Stimulated activated naive B cell treated with anti-CD40 and anti-IgM and Interleukin-4, amounts not matched to agents 10 μg/mL and 1 μg/mL and 100 μg/mL, for 72 hours (primary cell): ENCODE measurements around the gene SLCO3A1.

Experiments
- ATAC-seq, 2 donors: fragments of 150-1000 bp; cut with Tn5 transposase; replicated peaks; 2 replicates each; pipeline ENCODE4 v1.10.0; 2021; ENCODE audit warnings: moderate library complexity in 1 of 2
- DNase-seq: peaks from one replicate; pipeline ENCODE4 v3.0.0; 2021
- H3K27ac Mint-ChIP-seq: one replicate; pipeline ENCODE4 v1.8.0; 2022; ENCODE audit warnings: mild to moderate bottlenecking, mixed read lengths
- H3K27me3 Mint-ChIP-seq, 2 donors: one replicate each; pipeline ENCODE4 v1.8.0; 2022; ENCODE audit warnings: mixed read lengths in 2 of 2
- H3K36me3 Mint-ChIP-seq, 2 donors: one replicate each; pipeline ENCODE4 v1.8.0; 2022; ENCODE audit warnings: mixed read lengths in 2 of 2, mild to moderate bottlenecking in 1 of 2
- H3K4me1 Mint-ChIP-seq, 2 donors: one replicate each; pipeline ENCODE4 v1.8.0; 2022; ENCODE audit warnings: mixed read lengths in 2 of 2, mild to moderate bottlenecking in 1 of 2
- H3K4me3 Mint-ChIP-seq, 2 donors: one replicate each; pipeline ENCODE4 v1.8.0; 2022; ENCODE audit warnings: mild to moderate bottlenecking in 2 of 2, mixed read lengths in 2 of 2, moderate library complexity in 1 of 2
- H3K9me3 Mint-ChIP-seq, 2 donors: one replicate each; pipeline ENCODE4 v1.8.0; 2022; ENCODE audit warnings: mixed read lengths in 2 of 2, mild to moderate bottlenecking in 1 of 2

Gene SLCO3A1

DNA sequence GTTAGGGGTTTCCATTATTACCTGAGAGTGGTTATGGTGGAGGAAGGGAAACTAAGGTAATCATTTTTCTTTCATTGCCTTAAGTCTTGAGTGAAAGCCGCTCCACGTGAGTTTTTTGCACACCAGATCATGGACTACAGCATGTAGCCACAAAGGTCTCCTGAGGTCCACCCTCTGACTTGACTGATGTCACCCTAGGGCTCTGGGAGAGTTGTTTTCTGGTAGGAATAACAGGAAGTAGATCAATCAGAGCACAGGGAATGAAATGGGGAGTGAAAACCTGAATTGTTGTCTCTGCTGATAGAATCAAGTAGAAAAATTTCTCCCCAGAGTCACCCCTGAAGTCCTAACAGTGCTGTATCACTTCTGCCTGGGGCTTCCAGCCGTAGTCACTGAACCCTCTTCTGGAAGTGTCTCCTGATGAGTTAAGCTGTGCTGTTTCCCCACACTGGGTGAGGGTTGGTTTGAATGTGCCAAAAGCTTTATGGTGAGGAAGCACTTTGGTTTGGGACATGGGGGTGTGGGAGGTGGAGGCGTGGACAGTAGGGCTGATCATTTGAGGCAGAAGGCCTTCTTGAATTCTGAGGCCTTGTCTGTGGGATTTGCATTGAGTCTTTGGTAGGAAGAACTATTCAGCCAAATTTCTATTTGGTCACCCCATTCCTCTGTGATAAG lies 64.3 kb downstream of the SLCO3A1 start:
- Mint-ChIP-seq H3K9me3 (peaks cover 0 to 3% of the 10 kb centered on the region in 2 donors), H3K4me3 (no peak overlapping the region), H3K36me3 (peaks cover 3 to 9% of the 10 kb centered on the region in 2 donors), H3K4me1 (peaks cover 21 to 41% of the 10 kb centered on the region in 2 donors), H3K27me3 (no peaks in the 10 kb centered on the region), H3K27ac (peak overlapping the region; percentile 9)
- DNase-seq, result no peak
- ATAC-seq, result no peak

DNA sequence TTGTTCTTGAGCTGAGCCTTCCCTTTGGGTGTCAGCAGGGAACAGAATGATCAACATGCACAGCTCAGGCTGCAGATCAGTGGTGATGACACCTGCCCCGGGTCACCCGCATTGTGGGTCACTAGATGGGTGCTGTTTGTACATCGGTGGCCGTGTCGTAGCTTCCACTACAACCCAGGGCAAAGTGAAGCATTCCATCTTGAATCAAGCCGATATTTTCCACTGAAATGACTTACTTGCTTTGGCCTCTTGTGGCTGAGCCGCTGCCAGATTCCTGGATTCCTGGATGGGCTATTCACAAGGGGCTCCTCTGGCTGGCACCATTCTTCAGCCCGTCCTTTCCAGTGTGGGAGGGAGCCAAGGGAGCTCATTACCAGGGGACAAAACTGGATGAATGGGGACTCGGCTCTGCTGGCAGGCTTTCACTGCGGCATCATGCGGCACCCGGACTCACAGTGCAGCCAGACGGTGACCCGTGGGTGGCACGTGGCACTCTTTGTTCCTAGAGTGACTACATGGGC lies 65.6 kb downstream of the SLCO3A1 start:
- peaks cover 21 to 44% of the 10 kb centered on the region in 2 donors for H3K4me1 Mint-ChIP-seq

DNA sequence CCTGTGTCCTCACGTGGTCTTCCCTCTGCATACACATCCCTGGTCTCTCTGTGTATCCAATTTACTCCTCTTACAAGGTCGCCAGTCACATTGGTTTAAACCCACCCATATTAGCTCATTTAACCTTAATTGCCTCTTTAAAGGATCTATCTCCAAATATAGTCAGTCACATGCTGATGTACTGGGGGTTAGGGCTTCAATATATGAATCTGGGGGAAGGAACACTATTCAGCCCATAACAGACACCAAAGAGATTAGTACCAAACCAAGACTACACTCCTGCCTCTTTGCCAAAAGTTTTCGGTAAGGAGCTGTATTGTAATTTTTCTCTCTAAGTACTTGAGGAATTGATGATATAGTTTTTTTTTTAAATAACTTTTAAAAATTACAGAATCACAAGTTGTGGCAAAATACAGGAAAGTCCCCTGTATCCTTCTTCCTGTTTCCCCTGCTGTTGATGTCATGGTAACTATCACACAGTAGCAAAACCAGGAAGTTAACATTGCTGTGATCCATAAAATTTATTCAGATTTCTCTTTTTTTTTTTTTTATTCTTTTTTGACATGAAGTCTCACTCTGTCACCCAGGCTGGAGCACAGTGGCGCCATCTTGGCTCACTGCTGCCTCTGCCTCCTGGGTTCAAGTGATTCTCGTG lies 67.8 kb downstream of the SLCO3A1 start:
- peaks cover 3 to 9% of the 10 kb centered on the region in 2 donors for H3K36me3 Mint-ChIP-seq
- peak overlapping the region in 1 of 2 donors; percentile 43 for H3K4me3 Mint-ChIP-seq
- peak; percentile 93 to 94 for ATAC-seq
- peak overlapping the region; percentile 92 for H3K27ac Mint-ChIP-seq
- peaks cover 0 to 3% of the 10 kb centered on the region in 2 donors for H3K9me3 Mint-ChIP-seq
- H3K4me1 Mint-ChIP-seq, result peaks cover 27 to 50% of the 10 kb centered on the region in 2 donors
- DNase-seq, result peak; percentile 4
- H3K27me3 Mint-ChIP-seq, result peaks cover 0 to 4% of the 10 kb centered on the region in 2 donors

More for the DNA sequence above, 65.6 kb downstream of the SLCO3A1 start:
- Mint-ChIP-seq H3K27me3 (no peaks in the 10 kb centered on the region), H3K27ac (no peak overlapping the region), H3K9me3 (peaks cover 0 to 3% of the 10 kb centered on the region in 2 donors), H3K4me3 (no peak overlapping the region), H3K36me3 (peaks cover 3 to 9% of the 10 kb centered on the region in 2 donors)
- ATAC-seq, result no peak
- no peak for DNase-seq

DNA sequence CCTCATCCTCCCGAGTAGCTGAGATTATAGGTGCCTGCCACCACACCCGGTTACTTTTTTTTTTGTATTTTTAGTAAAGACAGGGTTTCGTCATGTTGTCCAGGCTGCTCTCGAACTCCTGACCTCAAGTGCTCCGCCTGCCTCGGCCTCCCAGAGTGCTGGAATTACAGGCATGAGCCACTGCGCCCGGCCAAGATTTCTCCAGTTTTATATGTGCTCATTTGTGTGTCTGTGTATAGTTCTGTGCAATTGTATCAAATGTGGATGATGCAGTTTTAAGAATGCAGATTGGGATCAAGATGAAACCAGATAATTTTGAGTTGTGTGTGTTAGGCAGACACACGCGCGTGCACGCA lies 68.3 kb downstream of the SLCO3A1 start:
- H3K4me1 Mint-ChIP-seq, result peaks cover 32 to 55% of the 10 kb centered on the region in 2 donors
- peaks cover under 1 to 5% of the 10 kb centered on the region in 2 donors for H3K36me3 Mint-ChIP-seq
- peaks cover 0 to 4% of the 10 kb centered on the region in 2 donors for H3K27me3 Mint-ChIP-seq
- H3K27ac Mint-ChIP-seq, result peak overlapping the region; percentile 92
- H3K4me3 Mint-ChIP-seq, result peak overlapping the region in 1 of 2 donors; percentile 43
- ATAC-seq (no peak), DNase-seq (no peak)
- peaks cover 0 to 3% of the 10 kb centered on the region in 2 donors for H3K9me3 Mint-ChIP-seq

DNA sequence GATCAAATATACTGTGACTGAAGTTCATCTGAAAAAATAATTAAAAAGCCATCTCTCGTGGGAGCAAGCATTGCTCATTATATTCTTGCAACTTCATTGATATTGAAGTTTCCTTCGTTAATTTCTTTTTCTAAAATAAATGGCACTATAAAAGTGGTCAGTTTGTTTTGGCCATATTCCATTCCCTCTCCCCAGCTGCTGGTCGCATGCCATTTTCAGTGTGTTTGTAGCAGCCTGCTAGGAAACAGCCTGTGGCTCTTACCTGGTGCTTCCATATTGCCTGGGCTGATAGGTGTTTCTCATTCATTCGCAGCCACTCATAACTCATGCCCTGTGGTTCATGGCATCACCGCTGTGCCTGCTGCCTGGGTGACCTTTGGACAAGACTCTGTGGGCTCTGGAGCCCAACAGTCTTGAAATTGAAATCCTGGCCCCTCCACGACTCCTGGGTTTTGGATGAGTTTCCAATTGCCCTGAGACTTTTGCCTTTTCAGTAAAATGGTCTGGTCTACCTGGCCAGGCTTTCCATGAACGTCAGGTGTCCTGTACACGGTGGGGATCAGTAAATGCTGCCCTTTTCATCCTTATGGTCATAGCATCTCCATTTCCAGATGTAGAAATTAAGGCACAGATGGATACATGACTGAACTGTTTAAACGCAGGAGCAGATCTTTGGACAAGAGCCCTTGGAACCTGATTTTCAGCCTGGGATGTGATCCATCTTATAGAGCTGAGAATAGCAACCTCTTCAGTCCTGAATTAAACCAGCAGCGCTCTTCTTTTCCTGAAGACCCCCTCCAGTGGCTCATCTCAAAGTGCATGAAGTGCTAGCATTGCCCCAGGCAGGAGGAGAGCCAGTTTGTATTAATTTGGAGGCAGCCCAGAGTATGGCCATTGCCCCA lies 69.4 kb downstream of the SLCO3A1 start:
- Mint-ChIP-seq H3K4me1 (peaks cover 28 to 54% of the 10 kb centered on the region in 2 donors), H3K4me3 (no peak overlapping the region), H3K27ac (peak overlapping the region; percentile 42), H3K27me3 (peaks cover 0 to 4% of the 10 kb centered on the region in 2 donors), H3K9me3 (peaks cover 0 to 3% of the 10 kb centered on the region in 2 donors), H3K36me3 (peaks cover 0 to 5% of the 10 kb centered on the region in 2 donors)
- DNase-seq (no peak), ATAC-seq (no peak)

DNA sequence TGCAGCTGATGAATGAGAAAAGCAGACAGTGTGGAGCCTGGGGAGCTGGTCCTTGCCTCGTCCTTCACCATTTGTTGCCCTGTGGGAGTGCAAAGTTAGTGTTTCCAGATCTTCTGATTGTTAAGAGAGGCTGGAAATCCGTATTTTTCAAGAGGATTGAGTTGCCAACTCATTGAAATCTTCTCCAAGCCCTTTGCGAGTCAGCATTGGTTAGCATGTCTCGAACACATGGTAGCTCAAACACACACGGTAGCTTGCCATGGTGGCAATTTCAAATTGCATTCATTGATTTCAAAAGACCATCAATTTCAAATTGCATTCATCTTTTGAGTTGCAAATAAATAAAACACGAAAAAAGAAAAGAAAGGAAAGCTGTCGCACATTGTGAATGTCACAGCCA lies 70.7 kb downstream of the SLCO3A1 start:
- Mint-ChIP-seq H3K9me3 (peaks cover 0 to 3% of the 10 kb centered on the region in 2 donors), H3K27me3 (peaks cover 0 to 4% of the 10 kb centered on the region in 2 donors), H3K4me3 (no peak overlapping the region), H3K4me1 (peaks cover 26 to 49% of the 10 kb centered on the region in 2 donors), H3K36me3 (peaks cover 0 to 5% of the 10 kb centered on the region in 2 donors), H3K27ac (no peak overlapping the region)
- ATAC-seq, result no peak
- no peak for DNase-seq

DNA sequence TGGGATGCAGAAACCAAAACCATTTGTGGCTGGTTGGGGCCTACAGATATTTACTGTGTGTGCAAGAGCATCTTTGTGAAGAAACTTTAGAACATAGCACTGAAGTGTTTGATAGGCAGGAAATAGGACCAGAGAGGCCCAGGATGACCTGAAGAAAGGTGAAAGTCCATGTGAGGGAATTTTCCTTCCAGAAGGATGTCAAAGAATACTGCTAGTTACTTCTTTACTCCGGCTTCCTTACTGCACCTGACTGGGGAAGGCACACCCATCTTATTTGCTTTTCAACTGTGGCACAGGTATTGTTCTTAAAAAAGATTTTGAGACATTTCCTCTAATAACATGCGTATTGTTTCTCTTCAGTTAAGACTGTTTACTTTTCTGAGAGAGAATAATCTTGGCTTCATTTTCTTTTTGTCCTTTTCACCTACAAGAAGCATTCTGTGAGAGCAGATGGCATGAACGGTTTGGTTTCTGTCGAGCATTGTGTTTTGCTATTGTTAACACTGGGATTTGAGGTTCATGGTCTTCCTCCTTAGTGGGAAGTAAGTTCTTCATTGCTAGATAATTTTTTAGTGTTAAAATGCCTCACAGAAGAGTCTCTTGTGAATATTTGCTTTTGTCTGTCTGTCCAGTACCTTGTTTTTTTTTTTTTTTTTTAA lies 71.5 kb downstream of the SLCO3A1 start:
- H3K27me3 Mint-ChIP-seq, result peaks cover 0 to 4% of the 10 kb centered on the region in 2 donors
- peaks cover 26 to 49% of the 10 kb centered on the region in 2 donors for H3K4me1 Mint-ChIP-seq
- ATAC-seq, result no peak
- DNase-seq, result no peak
- peaks cover 0 to 5% of the 10 kb centered on the region in 2 donors for H3K36me3 Mint-ChIP-seq
- H3K27ac Mint-ChIP-seq, result peak overlapping the region; percentile 25
- no peak overlapping the region for H3K4me3 Mint-ChIP-seq
- H3K9me3 Mint-ChIP-seq, result peaks cover 0 to 2% of the 10 kb centered on the region in 2 donors

DNA sequence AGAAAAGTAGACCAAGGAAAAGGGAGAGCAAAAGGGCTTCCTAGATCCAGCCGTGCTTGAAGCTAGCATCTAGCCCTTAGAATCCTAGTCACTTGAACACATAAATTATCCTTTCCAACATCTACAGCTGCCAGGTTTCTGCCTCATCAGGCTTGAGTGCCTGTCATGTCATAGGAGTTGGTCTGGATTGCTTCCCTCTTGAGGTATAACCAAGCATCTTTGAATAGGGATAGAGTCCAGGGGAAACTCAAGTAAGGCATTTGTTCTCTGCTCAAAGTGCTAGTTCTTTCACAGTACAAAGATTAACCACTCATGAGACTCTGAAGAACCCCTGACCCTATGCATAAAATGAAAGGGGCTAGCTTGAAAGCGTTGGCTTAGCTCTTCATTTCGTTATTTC lies 72.3 kb downstream of the SLCO3A1 start:
- Mint-ChIP-seq H3K36me3 (peaks cover 0 to 3% of the 10 kb centered on the region in 2 donors), H3K9me3 (no peaks in the 10 kb centered on the region), H3K4me3 (no peak overlapping the region), H3K27me3 (peaks cover 0 to 4% of the 10 kb centered on the region in 2 donors), H3K27ac (no peak overlapping the region), H3K4me1 (peaks cover 22 to 40% of the 10 kb centered on the region in 2 donors)
- ATAC-seq (no peak), DNase-seq (no peak)

DNA sequence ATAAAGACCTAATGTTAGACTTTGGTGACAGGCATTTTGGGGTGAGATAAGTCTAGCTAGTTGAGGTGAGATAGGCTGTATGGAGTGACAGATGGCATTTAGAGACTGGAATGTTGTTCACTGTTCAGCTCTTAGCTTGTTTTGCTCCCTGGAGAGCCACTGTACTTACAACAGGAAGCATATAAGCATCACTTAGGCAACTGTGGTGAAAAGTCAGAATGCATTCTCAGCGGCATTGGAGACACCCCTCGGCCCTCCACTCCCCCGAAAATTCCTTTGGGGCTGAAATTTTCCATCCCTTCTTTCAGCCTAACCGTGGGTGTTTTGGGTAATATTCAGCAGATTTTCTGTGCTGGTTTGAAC lies 73.4 kb downstream of the SLCO3A1 start:
- H3K4me1 Mint-ChIP-seq, result peaks cover 18 to 30% of the 10 kb centered on the region in 2 donors
- H3K27me3 Mint-ChIP-seq, result peaks cover 0 to 4% of the 10 kb centered on the region in 2 donors
- H3K36me3 Mint-ChIP-seq, result peaks cover 0 to 3% of the 10 kb centered on the region in 2 donors
- peak overlapping the region; percentile 67 for H3K27ac Mint-ChIP-seq
- H3K4me3 Mint-ChIP-seq, result no peak overlapping the region
- no peaks in the 10 kb centered on the region for H3K9me3 Mint-ChIP-seq
- DNase-seq (no peak), ATAC-seq (peak; percentile 50 to 64)

DNA sequence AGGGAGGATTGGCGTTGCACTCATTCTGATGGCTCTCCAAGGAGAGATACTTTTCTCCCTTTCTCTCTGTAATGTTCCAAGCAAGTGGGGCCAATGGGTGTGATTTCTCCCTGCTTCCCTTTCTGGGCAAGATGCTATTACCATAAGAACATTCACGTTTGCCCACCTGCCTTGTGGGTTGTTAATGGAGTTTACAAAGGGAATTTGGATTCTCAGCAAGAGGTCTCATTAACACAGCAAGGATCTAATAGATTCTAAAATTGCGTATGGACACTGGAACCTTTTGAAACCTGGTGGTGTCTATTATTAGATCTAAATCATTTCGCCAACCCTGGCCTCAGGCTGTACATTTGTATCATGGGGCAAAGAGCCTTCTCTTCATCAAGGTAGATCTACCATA lies 74.1 kb downstream of the SLCO3A1 start:
- H3K27me3 Mint-ChIP-seq, result peaks cover 0 to 4% of the 10 kb centered on the region in 2 donors
- H3K9me3 Mint-ChIP-seq, result no peaks in the 10 kb centered on the region
- ATAC-seq (no peak), DNase-seq (no peak)
- H3K4me1 Mint-ChIP-seq, result peaks cover 16 to 24% of the 10 kb centered on the region in 2 donors
- H3K27ac Mint-ChIP-seq, result no peak overlapping the region
- no peak overlapping the region for H3K4me3 Mint-ChIP-seq
- H3K36me3 Mint-ChIP-seq, result peaks cover 0 to 2% of the 10 kb centered on the region in 2 donors

DNA sequence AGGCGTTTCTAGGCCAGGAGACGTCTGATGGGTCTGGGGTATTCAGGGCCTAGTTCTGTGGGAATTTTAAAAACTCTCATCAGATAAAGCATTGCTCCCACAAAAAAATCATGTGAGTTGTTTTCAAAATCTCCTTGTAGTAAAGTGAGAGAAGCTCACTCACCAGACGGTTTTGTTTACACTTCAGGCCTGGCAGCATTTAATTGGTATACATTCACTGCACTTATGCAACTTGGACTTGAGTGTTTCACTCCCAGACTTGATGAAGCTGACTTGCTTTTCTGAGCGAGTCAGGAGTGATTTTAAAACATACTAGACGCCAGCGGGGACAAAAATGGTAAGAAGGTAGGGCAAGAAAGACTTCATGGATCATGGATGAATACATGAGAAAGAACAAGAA lies 75.2 kb downstream of the SLCO3A1 start:
- peaks cover 13 to 19% of the 10 kb centered on the region in 2 donors for H3K4me1 Mint-ChIP-seq

DNA sequence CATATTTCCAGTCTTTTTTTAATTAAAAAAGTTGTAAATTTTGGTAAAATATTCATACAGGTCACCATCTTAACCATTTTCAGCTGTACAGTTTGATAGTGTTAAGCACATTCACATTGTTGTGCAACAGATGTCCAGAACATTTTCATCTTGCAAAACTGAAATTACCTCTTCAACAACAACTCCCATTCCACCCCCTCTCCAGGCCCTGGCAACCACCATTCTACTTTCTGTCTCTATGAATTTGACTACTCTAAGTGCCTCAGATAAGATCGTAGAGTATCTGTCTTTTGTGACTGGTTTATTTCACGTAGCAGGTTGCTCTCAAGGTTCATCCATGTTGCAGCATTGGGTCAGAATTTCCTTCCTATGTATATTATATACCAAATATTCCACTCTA lies 76.0 kb downstream of the SLCO3A1 start:
- Mint-ChIP-seq H3K4me1 (peaks cover 10 to 19% of the 10 kb centered on the region in 2 donors), H3K4me3 (no peak overlapping the region), H3K9me3 (no peaks in the 10 kb centered on the region), H3K36me3 (no peaks in the 10 kb centered on the region), H3K27ac (no peak overlapping the region), H3K27me3 (no peaks in the 10 kb centered on the region)
- DNase-seq (no peak), ATAC-seq (no peak)

More for the DNA sequence above, 75.2 kb downstream of the SLCO3A1 start:
- peaks cover 0 to 4% of the 10 kb centered on the region in 2 donors for H3K27me3 Mint-ChIP-seq
- no peak for DNase-seq
- H3K36me3 Mint-ChIP-seq, result no peaks in the 10 kb centered on the region
- no peak for ATAC-seq
- H3K27ac Mint-ChIP-seq, result peak overlapping the region; percentile 15
- no peak overlapping the region for H3K4me3 Mint-ChIP-seq
- H3K9me3 Mint-ChIP-seq, result no peaks in the 10 kb centered on the region

DNA sequence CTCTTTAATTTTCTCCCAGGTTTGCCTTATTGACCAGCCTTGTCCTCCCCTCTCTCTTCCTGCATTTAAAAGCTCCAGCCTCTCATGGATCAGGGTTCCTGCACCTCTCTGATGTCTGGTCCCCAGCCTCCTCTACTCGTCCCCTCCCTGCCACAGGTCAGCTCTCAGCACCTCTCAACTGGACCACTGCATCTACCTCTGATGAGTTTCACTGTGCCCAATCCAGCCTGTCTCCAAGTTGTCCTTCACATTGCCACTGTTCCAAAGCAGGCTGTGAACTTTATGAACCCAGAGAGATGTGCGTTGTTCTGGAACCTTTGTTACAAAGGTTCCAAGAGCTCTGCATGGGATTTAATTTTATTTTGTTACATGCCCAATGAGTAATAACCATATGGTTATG lies 76.6 kb downstream of the SLCO3A1 start:
- ATAC-seq (no peak), DNase-seq (no peak)
- H3K4me1 Mint-ChIP-seq, result peaks cover 10 to 18% of the 10 kb centered on the region in 2 donors
- H3K36me3 Mint-ChIP-seq, result no peaks in the 10 kb centered on the region
- no peak overlapping the region for H3K4me3 Mint-ChIP-seq
- H3K27ac Mint-ChIP-seq, result no peak overlapping the region
- H3K9me3 Mint-ChIP-seq, result no peaks in the 10 kb centered on the region
- H3K27me3 Mint-ChIP-seq, result no peaks in the 10 kb centered on the region
